Activated CD8-positive, alpha-beta T cell treated with anti-CD3 and anti-CD28 coated beads, Interleukin-2, amount 10 ng/mL, durations not matched to agents 7 days and 5 days (primary cell): ENCODE results near the gene INSIG1. TPM values are rescaled to one million over a fixed set of nuclear protein-coding genes. Genes with fewer than 3 reads are reported as not detected.

Experiments used
- ATAC-seq: fragments of 150-1000 bp; cut with Tn5 transposase; one replicate; pipeline ENCODE4 v1.10.0; 2021; ENCODE audit warnings: moderate library complexity
- CTCF ChIA-PET: fragments of 350-600 bp; sonication (Branson Sonifier 250); formaldehyde crosslinking; loops from one replicate; lab custom pipeline; 2021; ENCODE audit warnings: antibody characterized with exemption; lab: Charles Lee
- POLR2A ChIA-PET: fragments of 350-600 bp; sonication (Branson Sonifier 250); formaldehyde crosslinking; loops from one replicate; lab custom pipeline; 2021; ENCODE audit warnings: antibody characterized with exemption; lab: Charles Lee
- DNase-seq: peaks from one replicate; pipeline ENCODE4 v3.0.0-alpha.2; 2020
- H3K27ac Mint-ChIP-seq: one replicate; pipeline ENCODE4 v1.8.0; 2021; ENCODE audit warnings: mild to moderate bottlenecking, mixed read lengths
- H3K27me3 Mint-ChIP-seq: one replicate; pipeline ENCODE4 v1.8.0; 2021; ENCODE audit warnings: low read depth, mixed read lengths
- H3K36me3 Mint-ChIP-seq: one replicate; pipeline ENCODE4 v1.8.0; 2021; ENCODE audit warnings: low read depth, mixed read lengths
- H3K4me1 Mint-ChIP-seq: one replicate; pipeline ENCODE4 v1.8.0; 2021; ENCODE audit warnings: low read depth, mixed read lengths
- H3K4me3 Mint-ChIP-seq: one replicate; pipeline ENCODE4 v1.8.0; 2021; ENCODE audit warnings: mild to moderate bottlenecking, mixed read lengths
- H3K9me3 Mint-ChIP-seq: one replicate; pipeline ENCODE4 v1.8.0; 2022; ENCODE audit warnings: mixed read lengths; ENCODE audit not compliant: insufficient read depth
- total RNA-seq, 2 experiments: library from RNA; stranded (reverse); gene quantifications; one replicate each; pipeline ENCODE4 v1.2.3, GENCODE V29; 2021

Gene INSIG1
- total RNA-seq, 2 experiments from 2014 or later = 83.9 to 89.1 TPM

DNA sequence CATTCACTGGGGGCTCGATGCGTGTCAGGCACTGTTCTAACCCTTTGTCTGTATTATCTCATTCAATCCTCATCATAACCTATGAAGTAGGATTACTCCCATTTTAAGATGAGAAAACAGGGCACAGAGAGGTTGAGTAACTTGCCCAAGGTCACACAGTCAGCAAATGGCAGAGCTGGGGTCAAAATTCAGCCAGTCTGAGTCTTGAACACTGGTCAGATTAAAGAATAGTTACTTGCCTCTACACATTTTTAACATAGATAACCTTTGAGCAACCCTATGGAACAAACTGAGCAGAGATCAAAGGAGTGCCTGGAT, 27.2 kb downstream of the INSIG1 start:
- DNase-seq (no peak), ATAC-seq (no peak)
- peaks cover 13% of the 10 kb centered on the region for H3K9me3 Mint-ChIP-seq
- no peaks in the 10 kb centered on the region for H3K4me1 Mint-ChIP-seq
- H3K27me3 Mint-ChIP-seq = peaks cover 9% of the 10 kb centered on the region
- no peak overlapping the region for H3K4me3 Mint-ChIP-seq
- ChIA-PET POLR2A (no interaction called here), CTCF (no interaction called here)
- H3K36me3 Mint-ChIP-seq = no peaks in the 10 kb centered on the region
- H3K27ac Mint-ChIP-seq = no peak overlapping the region

DNA sequence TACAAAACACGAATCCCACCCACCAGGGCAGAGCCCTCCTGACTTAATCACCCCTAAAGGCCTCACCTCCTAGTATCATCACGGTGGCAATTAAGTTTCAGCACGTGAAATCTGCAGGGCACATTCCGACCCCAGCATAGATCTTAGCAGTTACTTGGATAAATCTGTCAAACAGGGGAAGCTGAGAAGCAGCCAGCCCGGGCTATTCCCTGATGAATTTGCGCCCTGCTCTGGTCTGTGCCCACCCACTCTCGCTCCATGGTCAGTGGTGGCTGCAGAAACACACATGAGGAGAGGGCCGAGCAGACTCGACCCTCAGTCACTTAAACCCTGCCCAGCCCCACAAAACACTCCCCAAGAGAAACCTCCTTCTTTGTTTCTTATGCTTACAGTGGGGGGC, 28.7 kb downstream of the INSIG1 start:
- H3K4me1 Mint-ChIP-seq = no peaks in the 10 kb centered on the region

DNA sequence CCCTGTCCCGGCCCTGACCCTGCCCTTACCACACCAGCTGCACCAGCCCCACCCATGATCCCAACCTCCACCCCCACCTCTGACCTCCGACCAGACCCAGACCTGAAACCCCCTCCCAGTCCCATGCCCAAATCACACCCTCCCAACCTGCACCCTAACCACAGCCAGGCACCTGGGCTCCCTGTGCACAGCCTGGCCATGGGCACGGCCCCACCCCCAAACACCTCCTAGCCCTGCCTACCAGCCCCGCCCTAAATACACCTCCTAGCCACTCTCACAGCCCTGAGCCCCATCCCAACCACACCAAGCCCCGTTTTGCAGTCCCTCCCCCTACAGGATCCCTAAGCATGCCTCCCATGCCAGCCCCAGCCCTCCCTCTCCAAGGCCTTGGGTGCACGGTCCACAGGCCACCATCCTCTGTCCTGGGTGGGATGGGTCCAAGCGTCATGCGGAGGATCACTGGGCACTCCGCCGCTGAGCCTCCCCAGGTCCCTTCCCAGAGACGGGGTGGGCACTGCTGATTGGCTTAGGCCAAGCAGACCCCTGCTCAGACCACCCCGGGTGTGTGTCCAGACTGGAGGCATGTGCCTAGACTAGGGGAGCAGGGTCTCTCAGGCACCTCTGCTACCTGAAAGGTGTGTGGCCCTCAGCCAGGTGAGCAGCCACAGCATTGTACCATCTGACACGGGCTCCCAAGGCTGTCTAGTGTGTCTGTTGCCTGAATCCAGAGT, 30.1 kb downstream of the INSIG1 start:
- Mint-ChIP-seq H3K9me3 (peaks cover 13% of the 10 kb centered on the region), H3K36me3 (no peaks in the 10 kb centered on the region), H3K27me3 (peaks cover 9% of the 10 kb centered on the region), H3K4me1 (no peaks in the 10 kb centered on the region), H3K4me3 (no peak overlapping the region), H3K27ac (no peak overlapping the region)
- DNase-seq (no peak), ATAC-seq (no peak)
- ChIA-PET CTCF (no interaction called here), POLR2A (no interaction called here)

More for the DNA sequence above, 28.7 kb downstream of the INSIG1 start:
- CTCF ChIA-PET = interaction anchor here (0.6 kb wide), 1 partner anchor 1655 kb away, joined by 3 read pairs; no protein-coding TSS in a partner anchor
- Mint-ChIP-seq H3K36me3 (no peaks in the 10 kb centered on the region), H3K27ac (no peak overlapping the region), H3K27me3 (peaks cover 9% of the 10 kb centered on the region), H3K4me3 (no peak overlapping the region), H3K9me3 (peaks cover 13% of the 10 kb centered on the region)
- DNase-seq (no peak), ATAC-seq (no peak)
- POLR2A ChIA-PET = no interaction called here

DNA sequence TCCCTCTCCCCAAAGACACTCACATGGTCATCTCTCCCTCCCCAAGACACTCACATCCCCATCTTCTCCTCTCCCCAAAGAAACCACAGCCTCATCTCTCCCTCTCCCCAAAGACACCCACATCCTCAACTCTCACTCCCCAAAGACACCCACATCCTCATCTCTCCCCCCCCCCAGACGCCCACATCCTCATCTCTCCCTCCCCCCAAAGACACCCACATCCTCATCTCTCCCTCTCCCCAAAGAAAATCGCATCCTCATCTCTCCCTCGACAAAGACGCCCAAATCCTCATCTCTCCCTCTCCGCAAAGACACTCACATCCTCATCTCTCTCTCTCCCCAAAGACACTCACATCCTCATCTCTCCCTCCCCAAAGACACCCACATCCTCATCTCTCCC, 31.5 kb downstream of the INSIG1 start:
- no peak overlapping the region for H3K27ac Mint-ChIP-seq
- ChIA-PET POLR2A (no interaction called here), CTCF (no interaction called here)
- H3K4me3 Mint-ChIP-seq = no peak overlapping the region
- no peaks in the 10 kb centered on the region for H3K36me3 Mint-ChIP-seq
- ATAC-seq = no peak
- peaks cover 3% of the 10 kb centered on the region for H3K9me3 Mint-ChIP-seq
- no peak for DNase-seq
- H3K27me3 Mint-ChIP-seq = peaks cover 3% of the 10 kb centered on the region
- no peaks in the 10 kb centered on the region for H3K4me1 Mint-ChIP-seq

DNA sequence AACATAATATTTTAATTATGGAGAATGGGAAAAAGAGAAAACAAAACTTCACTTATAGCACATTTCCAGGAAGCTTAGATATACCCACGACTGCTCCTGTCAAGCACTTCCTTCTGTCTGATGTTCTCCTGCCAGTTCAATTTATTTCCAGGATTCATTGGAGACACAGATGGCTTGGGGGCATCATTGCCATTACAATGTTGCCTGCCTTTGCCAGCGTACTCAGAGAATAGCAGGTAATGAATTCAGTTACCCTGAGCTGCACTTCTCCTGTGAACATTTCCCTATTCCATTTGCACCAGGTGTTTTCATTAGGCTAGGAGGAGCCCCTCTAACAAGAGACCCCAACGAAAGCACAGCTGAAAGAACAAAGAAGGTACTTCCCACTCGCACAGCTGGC, 33.7 kb downstream of the INSIG1 start:
- no peaks in the 10 kb centered on the region for H3K4me1 Mint-ChIP-seq
- no peaks in the 10 kb centered on the region for H3K36me3 Mint-ChIP-seq
- H3K27me3 Mint-ChIP-seq = no peaks in the 10 kb centered on the region
- H3K4me3 Mint-ChIP-seq = no peak overlapping the region
- no peaks in the 10 kb centered on the region for H3K9me3 Mint-ChIP-seq
- no peak overlapping the region for H3K27ac Mint-ChIP-seq
- POLR2A ChIA-PET = no interaction called here
- ATAC-seq = no peak
- DNase-seq = no peak
- CTCF ChIA-PET = interaction anchor here (1.0 kb wide), 1 partner anchor 14 kb away, joined by 6 read pairs; no protein-coding TSS in a partner anchor

DNA sequence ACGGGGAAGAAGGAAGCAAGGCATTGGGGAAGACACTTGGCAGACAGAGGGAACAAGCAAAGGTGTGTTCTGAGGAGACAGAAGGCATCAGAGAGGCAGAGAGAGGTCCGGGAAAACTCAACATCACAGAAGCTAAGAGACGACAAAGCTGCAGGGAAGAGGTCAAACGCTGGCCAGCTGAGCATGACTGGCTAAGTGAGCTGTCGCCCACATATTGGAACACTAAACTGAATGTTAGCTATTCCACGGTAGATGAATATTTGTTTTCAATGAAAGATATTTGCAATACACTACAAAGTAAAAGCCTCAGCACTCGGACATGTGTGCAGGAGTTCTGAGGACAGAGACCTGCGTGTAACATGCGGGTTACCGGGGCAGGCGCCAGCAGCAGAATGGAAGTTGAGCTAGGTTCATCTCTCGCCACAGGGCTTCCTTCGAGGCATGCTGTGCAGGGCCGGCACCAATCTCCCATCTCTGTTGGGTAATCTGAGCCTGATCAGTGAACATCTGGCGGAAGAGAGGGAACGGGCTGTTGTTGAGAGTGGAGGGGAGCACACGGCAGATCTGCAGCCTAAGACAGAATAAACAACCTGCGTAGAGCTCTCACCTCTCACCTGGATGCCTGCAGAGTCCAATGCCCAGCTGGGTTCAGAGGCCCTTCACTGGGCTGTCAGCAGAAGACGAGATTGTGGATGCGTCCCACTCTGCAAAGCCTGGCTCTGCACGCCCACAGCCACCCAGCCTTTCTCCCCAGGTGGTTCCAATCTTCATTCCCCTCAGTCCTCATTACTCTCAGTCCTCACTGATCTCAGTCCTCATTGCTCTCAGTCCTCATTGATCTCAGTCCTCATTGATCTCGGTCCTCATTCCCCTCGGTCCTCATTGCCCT, 35.9 kb downstream of the INSIG1 start:
- no peaks in the 10 kb centered on the region for H3K36me3 Mint-ChIP-seq
- ChIA-PET CTCF (interaction anchor here (0.8 kb wide), 1 partner anchor 11 kb away, joined by 4 read pairs; no protein-coding TSS in a partner anchor), POLR2A (no interaction called here)
- DNase-seq (no peak), ATAC-seq (no peak)
- no peaks in the 10 kb centered on the region for H3K9me3 Mint-ChIP-seq
- peaks cover 5% of the 10 kb centered on the region for H3K27me3 Mint-ChIP-seq
- H3K4me3 Mint-ChIP-seq = no peak overlapping the region
- H3K27ac Mint-ChIP-seq = no peak overlapping the region
- peaks cover 6% of the 10 kb centered on the region for H3K4me1 Mint-ChIP-seq

DNA sequence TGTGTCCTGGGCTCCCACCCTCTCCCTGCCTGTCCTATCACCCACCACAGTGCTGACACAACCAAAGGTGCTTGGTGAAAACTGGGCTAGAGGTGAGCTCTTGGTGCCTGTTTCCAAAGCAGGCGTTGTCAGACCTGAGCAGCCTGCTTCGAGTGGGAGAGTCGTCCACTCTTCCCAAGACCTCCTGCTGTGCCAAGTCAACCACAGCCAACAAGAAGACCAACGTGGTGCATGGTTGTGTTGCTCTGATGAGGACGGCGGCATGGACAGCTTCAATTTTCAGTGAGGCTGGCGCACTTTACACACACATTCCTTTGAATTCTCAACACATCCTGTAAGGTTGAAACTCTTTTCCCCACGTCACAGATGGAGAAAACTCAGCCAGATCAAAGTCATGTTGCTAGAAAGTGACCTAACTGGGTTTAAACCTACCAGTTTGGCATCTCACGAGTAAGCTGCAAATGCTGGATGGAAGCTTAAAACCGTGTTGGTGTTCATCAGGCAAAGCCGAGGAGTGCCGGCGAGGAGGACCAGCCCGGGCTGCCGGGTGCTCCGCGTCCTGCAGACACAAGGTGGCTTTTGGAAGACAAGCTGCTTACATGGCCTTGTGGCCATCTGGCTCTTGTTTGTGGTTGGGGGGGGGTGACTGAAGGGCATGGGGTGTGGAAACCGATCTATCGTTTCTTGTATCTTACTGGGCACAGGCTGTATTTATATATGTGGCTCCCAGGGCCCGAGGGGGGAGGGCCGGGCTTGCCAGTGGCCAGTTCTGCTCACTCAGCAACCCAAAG, 39.3 kb downstream of the INSIG1 start:
- ChIA-PET CTCF (interaction anchor here (0.8 to 0.9 kb wide), 2 partner anchors 8 to 410 kb away, joined by 4 to 5 read pairs; no protein-coding TSS in a partner anchor), POLR2A (interaction anchor here (1.5 kb wide), 1 partner anchor 40 kb away, joined by 5 read pairs; no protein-coding TSS in a partner anchor)
- Mint-ChIP-seq H3K27me3 (peaks cover 19% of the 10 kb centered on the region), H3K27ac (no peak overlapping the region), H3K9me3 (no peaks in the 10 kb centered on the region), H3K36me3 (no peaks in the 10 kb centered on the region), H3K4me3 (no peak overlapping the region), H3K4me1 (peaks cover 17% of the 10 kb centered on the region)
- DNase-seq (no peak), ATAC-seq (no peak)

DNA sequence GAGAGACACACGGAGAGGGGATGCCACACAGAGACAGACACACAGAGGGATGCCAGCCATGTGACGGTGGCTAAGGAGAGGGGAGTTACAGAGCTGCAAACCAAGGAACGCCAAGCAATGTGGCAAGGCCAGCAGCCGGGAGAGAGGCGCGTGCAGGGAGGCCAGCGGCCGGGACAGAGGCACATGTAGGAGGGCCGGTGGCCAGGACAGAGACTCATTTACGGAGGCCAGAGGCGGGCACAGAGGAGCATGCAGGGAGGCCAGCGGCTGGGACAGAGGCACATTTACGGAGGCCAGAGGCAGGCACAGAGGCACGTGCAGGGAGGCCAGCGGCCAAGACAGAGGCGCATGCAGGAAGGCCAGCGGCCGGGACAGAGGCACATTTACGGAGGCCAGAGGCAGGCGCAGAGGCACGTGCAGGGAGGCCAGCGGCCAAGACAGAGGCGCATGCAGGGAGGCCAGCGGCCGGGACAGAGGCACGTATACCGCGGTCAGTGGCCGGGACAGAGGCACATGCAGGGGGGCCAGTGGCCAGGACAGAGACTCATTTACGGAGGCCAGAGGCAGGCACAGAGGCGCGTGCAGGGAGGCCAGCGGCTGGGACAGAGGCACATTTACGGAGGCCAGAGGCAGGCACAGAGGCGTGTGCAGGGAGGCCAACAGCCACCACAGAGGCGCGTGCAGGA, 40.4 kb downstream of the INSIG1 start:
- ATAC-seq (no peak), DNase-seq (no peak)
- ChIA-PET CTCF (no interaction called here), POLR2A (no interaction called here)
- H3K36me3 Mint-ChIP-seq = no peaks in the 10 kb centered on the region
- H3K4me1 Mint-ChIP-seq = peaks cover 17% of the 10 kb centered on the region
- H3K27ac Mint-ChIP-seq = peak overlapping the region; percentile 13
- H3K27me3 Mint-ChIP-seq = peaks cover 25% of the 10 kb centered on the region
- no peak overlapping the region for H3K4me3 Mint-ChIP-seq
- H3K9me3 Mint-ChIP-seq = no peaks in the 10 kb centered on the region

DNA sequence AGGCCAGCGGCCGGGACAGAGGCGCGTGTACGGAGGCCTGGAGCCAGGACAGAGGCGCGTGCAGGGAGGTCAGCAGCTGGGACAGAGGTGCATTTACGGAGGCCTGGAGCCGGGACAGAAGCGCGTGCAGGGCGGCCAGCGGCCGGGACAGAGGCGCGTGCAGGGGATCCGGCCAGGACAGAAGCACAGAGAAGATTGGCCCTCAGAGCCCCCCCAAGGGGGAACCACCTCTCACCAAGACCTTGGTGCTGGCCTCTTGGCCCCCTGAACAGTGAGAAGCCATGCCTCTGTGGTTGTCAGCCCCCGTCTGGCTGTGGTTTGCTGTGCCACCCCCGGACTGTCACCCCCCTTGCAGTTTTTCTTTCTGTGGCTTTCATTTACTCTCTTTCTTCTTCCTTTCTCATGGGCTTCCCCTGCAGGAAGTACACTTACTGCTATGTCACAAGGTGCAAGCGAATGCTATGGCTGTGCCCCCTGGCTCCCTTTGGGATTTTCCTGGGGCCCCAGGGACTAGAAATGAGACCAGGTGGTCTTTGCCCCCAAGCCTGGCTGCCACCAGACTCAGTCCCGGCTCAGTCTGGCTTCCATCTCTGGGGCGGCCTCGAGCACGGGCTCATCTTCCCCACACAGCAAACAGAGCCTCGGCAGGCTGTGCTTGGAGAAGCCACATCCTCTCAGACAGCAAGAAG, 41.1 kb downstream of the INSIG1 start:
- Mint-ChIP-seq H3K4me3 (peak overlapping the region; percentile 56), H3K9me3 (no peaks in the 10 kb centered on the region), H3K36me3 (no peaks in the 10 kb centered on the region), H3K27me3 (peaks cover 28% of the 10 kb centered on the region), H3K27ac (peak overlapping the region; percentile 70), H3K4me1 (peaks cover 17% of the 10 kb centered on the region)
- ATAC-seq (peak; percentile 82), DNase-seq (peak; percentile 61)
- CTCF ChIA-PET = no interaction called here
- POLR2A ChIA-PET = no interaction called here

DNA sequence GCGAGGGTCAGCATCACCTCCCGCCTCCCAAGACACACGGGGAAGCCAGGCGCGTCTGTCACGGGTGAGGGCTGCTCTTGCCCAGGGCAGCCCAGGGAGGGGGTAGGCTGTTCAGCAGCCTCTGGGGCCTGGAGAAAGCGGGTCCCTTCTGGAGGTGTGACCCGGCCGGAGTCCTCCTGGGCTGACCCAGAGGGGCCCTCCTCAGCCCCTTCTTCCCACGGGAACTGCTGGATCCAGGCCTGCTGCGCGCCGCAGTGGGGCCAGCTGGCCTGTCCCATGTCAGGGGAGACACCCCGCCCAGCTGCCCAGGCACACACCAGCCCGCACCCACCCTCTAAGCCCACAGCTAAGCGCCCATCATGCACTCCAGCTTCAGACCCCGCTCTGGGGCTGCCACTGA, 41.8 kb downstream of the INSIG1 start:
- ChIA-PET POLR2A (no interaction called here), CTCF (no interaction called here)
- H3K4me1 Mint-ChIP-seq = peaks cover 17% of the 10 kb centered on the region
- H3K27ac Mint-ChIP-seq = peak overlapping the region; percentile 70
- H3K36me3 Mint-ChIP-seq = no peaks in the 10 kb centered on the region
- ATAC-seq (no peak), DNase-seq (no peak)
- peaks cover 28% of the 10 kb centered on the region for H3K27me3 Mint-ChIP-seq
- peak overlapping the region; percentile 56 for H3K4me3 Mint-ChIP-seq
- no peaks in the 10 kb centered on the region for H3K9me3 Mint-ChIP-seq

DNA sequence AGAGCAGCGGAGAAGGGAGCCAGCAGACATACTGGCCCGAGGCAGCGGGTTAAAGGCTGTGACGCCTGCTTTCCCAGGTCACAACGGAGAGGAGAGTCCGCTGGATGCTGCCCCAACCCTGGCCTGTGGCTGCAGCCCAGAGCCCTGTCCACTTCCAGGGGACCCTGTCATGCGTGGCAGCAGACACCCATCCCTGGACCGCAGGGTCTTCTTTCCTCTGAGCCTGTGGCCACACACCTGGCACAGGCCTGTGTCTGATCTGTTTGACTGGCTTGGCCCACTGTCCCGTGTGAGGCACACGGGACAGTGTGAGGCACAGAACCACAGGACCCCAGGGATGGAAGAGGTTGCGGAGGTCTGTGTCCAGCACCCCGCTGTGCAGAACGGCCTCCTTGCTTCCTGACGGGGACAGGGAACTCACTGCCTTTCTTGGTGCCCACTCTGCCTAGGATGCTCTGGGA, 42.4 kb downstream of the INSIG1 start:
- Mint-ChIP-seq H3K36me3 (no peaks in the 10 kb centered on the region), H3K4me3 (no peak overlapping the region), H3K9me3 (no peaks in the 10 kb centered on the region), H3K4me1 (peaks cover 19% of the 10 kb centered on the region), H3K27me3 (peaks cover 30% of the 10 kb centered on the region), H3K27ac (no peak overlapping the region)
- DNase-seq = no peak
- CTCF ChIA-PET = no interaction called here
- no peak for ATAC-seq
- POLR2A ChIA-PET = no interaction called here
